Measurements from ENCODE around the gene TOPBP1.
"Not testable (repeated sequence)": the region's sequence is repeated elsewhere in the genome, so short reads cannot be mapped to it uniquely, and the experiment has no call there.

Gene TOPBP1

DNA sequence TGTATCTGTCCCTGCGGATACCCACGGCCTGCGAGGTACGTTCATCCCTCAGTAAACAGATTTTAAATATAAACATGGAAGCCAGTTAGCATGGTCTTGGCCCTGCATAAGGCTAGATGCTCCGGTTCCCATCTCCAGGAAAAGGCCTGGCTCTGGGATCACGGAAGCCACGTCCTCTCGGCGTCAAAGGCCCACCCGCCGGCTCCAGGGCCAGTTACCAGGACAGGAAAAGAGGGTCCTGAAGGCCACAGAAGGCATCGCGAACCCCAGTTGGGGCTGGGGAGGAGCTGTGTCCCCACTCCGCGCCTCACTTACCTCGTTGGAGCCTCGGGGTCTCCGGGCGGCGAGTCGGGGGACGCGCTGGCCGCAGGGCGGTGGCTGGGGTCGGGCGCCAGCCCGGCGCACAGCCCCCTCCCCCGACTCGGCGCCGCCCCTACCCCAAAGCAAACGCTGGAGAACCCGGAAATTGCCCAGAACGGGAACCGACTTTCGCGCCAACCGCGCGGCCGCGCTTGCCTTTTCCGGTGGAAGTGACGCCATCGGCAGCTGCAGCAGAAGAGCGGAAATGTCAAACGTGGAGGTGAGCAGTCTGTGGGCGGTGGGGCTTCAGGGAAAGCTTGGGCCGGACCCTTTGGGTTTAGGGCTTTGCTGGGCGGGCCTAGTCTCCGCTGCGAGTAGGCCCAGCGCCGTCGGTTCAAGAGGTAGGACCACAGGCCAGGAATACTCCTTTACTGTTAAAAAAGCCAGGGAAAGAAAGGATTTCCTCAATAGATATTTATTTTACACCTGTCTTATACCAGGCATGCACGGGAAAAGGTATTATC is at the start of gene TOPBP1:
TOPBP1 (minus strand) TSS at position 488 of the 824 bp plus-strand sequence. CDS start 814 bp downstream, outside the sequence.
- DNase-seq: peak; percentile 96

DNA sequence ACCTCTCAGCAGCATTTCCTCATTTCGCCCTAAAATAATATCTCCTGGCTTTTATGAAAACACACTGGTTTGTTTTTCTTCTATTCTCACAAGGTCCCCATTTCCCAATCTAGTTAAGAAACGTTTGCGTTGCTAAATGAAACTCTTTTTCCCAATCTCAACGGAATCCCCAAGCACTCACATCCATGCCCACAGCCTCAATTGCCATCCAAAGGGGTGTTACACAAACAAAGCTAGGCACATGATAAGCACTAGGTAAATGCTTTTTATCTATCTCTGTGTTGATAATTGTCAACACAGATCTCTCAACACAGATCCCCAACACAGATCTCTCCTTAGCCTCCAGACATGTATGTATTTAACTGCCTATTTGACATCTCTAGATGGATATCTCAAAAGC is 49.3 kb upstream of the TOPBP1 start:
- no peak for DNase-seq

DNA sequence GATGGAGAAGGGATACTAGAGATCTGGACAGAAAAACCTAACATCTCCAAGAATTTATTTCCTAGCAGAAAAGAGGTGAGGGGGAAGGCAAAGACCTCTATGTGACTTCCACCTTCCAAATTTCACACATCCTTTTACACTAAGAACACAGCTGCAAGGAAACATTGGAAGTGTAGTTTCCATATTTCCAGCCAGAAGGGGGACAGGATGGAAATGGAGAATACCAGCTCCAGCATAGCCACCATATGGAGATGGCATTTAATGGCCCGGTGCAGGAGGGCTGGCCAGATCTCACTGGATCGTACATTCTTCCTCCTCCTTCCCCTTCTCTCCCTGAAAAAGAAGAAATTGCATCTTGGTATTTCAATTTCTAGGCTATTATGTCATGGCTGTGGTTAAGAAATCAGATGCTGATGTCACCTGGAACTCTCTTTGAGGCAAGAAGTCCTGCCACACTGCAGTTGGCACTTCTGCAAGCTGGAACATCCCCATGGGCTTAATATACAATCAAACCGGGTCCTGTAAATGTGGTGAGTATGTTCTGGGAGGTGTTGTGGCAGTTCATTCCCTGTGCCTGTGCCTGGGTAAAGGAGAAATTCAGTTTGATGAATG is 47.5 kb upstream of the TOPBP1 start:
- no peak for DNase-seq

DNA sequence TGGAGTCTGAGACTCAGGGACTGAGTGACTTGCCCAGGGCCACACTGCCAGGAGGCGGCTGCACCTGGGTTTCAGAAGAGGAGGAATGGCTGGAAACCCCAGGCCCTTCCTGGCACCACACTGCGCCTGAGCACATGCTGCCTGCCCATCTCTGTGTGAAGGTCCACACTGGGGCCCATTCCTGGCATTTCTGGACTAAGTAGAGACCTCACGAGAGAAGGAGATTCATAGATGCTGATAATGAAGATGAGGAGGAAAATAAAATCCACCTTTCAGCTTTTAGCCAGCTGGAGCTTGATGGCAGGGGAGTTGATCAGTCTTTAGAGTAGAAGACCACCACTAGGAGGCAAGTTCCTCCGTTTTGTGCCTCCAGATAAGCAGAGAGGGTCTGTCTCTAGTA is 44.3 kb upstream of the TOPBP1 start:
- DNase-seq: no peak

DNA sequence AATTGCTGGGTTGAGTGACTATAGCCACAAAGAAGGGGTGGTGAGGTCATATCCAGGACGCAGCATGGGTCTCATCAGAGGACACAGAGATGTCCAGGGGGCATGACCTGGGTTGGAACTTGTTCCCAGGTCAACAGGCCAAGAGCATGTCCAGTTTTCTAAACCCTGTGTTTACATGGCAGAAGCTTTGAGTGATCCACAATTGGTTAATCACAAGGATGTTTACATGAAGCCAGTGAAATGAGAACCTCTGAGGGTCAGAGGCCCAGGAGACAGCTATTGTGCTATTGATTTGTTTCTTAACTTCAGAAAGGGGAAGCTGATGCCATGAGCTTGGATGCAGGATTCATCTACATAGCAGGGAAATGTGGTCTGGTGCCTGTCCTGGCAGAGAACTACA is 42.2 kb upstream of the TOPBP1 start:
- DNase-seq: no peak

DNA sequence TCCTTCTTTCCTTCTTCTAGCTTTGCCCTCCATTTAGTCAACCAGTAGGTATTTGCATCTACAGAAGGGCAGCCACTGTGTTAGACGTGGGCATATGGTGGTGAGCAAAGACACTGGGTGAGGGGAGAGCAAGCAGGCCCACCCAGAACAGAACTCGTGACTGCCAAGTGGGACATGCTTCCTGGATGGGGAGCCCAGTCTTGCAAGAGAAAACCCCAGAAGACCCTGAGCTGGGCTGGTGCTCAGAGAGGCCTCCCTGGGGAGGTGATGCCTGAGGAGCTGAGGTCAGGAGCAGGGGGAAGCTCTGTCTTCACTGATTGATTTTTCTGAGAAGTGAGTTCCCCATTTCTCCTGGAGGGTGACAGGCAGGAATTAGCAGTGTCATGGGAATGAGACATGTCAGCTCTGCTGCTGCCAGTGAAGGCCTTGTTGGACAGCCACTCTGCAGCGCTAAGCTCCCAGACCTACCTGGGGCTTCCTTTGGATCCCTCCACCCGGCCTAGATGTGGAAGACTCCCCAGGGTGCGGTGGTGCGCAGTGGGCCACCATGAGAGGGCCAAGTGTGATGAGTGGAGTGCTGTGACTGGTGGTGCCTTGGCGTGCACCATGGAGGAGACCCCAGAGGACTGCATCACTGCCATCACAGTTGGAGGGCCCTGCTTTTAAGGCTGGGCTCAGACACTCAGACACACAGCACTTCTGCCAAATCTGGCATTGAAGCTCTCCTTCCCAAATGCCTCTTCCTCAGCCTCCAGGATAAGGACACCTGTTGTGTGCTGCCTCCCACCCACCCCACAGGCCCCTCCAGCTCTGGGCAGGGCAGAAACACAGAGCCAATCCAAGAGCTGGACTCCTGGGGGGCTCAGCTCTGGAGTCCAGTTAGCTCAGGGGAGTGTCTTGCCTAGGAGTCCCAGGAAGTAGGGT is 40.0 kb upstream of the TOPBP1 start:
- no peak for DNase-seq

DNA sequence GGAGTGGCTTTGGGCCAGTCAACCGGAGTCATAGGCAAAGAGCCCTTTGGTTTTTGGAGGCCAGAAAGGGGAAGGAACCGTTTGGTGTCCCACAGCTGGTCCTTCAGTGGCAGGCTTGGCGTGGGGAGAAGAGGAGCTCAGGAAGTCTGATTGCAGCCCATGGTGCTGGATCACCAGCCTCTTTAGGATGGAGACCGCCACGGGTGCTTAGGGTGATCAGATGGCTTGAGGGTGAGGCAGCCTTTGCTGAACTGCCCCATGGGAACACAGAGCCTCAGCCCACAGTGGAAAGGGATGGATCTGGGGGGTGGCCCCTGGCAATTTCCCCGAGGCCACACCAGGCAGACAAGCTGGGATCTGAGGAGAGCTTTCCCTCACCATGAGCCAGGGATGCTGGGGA is 38.6 kb upstream of the TOPBP1 start:
- no peak for DNase-seq

DNA sequence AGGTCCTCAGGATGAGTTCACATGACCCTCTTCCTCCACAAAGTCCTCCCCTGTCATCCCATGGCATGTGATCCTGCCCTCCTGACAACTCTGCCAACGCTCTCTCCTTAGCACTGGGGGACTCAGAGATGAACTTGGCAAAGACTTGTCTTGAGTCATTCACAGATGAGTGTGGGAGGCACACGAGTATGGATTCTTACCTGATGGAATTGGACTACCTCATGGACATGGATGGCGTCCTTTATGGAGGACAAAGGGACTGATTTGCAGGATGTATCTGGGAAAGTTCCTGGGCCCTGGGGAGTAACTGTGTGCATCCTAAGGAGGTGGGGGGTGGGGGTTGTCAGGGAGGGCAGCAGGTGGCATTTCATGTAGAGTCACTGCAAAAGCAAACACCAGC is 38.2 kb upstream of the TOPBP1 start:
- no peak for DNase-seq

DNA sequence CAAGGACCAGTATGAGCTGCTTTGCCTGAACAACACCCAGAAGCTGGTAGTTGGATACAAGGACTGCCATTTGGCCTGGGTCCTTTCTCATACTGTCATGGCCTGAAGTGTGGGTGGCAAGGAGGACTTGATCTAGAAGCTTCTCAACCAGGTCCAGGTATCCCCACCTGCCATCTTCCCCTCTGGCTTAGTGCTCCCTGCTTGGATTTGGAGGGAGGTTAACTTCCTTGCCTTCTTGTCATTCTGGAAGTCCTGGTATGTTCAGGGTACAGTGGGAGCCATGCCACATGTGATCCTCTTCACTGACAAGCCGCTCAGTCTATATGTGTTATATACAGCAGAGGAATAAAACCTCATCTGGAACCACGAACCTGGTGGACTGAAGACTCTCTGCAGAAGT is 37.7 kb upstream of the TOPBP1 start:
- no peak for DNase-seq

DNA sequence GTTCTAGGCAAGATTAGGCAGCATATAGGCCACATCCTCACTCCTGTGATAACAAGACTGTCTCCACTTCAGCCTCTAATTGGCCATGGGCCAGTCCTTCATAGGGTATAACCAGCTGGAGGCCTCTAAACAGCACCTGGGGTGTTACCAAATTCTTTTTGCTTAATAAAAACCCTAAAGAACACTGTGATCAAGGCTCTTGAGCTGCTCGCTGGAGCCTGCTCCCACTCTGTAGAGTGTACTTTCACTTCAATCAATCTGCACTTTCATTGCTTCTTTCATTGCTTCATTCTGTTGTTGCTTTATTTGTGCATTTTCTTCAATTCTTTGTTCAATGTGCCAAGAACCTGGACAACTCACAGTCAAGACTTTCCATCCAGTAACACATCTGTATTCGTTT is 36.2 kb upstream of the TOPBP1 start:
- no peak for DNase-seq

DNA sequence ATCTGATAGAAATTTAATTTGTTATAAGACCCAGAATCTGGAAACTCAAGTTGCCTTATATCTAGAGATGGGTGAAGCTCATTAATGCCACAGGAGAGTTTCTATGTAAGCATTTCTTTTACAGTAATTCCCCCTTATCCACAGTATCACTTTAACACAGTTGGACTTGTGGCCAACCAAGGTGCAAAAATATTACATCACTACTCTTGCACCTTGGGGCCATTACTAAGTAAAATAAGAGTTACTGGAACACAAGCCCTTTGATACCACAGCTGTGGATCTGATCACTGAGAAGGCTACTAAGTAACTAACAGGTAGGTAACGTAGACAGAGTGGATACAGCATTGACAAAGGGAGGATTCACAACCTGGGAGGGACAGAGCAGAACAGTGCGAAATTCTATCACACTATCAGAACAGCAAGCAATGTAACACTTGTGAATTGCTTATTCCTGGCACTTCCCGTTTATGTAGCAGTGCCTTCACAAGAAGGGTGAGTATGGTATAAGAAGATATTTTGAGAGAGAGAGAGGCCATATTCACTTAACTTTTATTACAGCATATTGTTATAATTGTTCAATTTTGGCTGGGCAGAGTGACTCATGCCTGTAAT is 33.9 kb upstream of the TOPBP1 start:
- DNase-seq: no peak

DNA sequence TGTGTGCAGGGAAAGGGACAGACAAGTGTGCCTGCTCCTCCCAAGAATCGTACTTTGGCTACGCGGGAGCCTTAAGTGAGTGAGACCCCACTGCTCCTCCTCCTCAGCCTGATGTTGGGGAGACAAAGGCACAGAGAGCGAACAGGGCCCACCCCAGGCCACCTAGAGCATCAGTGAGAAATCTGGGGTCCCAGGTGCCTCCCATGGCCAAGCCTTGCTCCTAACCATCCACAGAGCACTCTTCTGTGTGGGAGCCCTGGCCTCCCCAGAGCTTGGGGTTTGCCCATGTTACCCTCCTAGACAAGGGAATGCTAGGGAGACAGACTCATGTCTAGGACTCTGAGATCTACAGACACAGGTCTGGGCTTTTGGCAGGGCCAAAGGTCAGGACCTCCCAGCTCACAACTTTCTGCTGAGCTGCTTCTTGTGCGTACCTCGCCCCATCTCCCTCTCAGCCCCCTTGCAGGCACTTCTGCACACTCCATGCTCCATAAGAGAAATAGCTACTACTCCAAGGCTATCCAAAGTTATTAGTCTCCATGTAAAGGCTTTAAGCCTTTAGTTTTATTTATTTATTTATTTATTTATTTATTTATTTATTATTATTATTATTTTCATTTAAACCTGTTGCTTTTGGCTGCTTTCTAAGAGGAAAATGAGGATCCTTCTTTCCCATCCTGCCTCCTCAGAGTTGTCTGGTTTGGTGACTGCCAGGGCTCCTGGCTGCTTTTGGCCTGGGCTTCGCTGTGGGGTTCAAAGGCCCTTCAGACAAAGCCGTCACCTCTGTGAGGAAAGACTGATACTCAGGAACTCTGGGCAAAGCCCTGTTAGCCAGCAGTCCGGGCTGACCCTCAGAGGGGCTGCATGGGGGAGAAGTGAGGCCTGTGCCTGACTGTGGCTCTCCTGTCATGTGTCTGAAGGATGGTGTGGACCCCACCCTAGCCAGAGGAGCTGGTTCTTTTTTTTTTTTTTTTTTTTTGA is 32.8 kb upstream of the TOPBP1 start:
- no peak for DNase-seq

DNA sequence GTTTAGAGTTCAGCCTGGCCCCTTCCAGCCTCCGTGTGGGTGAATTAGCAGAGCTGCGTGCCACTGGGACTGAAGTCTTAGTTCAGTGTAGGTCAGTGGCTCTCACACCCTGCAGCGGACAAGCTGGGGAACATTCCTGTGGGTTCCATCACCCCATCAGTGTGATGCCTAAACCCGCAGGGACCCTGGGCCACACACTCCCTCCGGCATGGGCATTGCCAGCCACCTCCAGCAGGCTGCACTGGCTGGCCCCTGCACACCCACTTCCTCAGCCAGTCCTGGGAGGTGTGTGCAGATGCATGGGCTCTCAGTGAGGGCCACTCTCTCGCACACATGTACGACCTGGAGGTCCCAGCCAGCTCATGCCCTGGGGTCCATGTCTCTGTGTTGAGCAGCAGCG is 32.1 kb upstream of the TOPBP1 start:
- DNase-seq: no peak

DNA sequence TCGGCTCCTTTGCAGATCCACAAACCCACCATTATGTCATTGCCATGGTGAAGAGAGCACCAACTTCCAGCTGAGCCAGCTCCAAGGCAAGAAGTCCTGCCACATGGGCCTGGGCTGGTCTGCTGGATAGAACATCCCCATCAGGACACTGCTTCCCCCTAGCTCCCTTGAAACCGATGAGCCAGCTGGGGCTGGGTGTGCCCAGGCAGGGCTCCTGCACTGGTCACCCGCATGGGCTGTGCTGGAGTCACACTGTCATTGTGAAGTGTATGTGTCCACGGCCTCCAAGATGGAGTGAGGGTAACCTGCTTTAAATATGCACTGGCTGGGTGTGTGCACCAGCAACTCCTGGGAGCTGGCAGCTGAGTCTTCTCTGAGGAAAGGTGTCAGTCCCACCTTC is 31.0 kb upstream of the TOPBP1 start:
- no peak for DNase-seq

DNA sequence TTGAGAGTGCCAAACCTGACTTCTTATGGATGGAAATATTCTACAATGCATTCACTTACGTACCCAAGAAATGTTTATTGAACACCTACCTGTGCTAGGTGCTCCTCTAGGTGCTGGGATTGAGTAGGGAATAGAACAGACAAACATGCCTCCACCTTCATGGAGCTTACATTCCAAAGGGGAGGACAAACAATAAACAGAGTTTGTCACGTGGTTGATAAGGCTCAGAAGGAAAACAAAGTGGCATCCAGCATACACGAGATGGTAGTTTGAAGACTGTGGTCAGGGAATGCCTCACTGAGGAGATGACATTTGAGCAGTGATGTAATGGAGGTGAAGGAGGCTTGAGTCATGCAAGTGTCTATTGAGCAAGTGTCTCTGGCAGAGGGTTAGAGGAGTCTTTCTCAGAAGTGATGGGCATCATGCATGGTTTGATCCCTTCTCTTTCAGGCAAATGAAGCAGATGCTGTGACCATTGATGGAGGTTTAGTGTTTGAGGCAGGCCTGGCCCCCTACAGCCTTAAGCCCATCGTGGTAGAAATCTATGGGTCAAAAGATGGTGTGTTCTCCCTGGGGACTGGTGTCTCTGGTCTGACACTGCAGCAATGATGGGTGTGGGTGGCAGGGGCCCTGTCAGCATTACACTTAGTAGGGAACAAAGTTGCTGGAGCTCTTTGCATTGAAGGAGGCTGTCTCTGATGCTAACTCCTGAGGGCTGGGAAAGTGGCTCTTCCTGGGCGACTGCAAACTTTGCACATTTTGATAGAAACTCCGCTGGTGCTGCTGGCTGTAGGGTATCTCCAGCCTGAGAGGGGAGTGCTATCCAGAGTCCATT is 29.7 kb upstream of the TOPBP1 start:
- no peak for DNase-seq

DNA sequence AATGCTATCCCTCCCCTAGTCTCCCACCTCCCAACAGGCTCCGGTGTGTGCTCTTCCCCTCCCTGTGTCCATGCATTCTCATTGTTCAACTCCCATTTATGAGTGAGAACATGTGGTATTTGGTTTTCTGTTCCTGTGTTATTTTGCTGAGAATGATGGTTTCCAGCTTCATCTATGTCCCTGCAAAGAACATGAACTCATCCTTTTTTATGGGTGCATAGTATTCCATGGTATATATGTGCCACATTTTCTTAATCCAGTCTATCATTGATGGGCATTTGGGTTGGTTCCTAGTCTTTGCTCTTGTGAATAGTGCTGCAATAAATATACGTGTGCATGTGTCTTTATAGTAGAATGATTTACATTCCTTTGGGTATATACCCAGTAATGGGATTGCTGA is 16.3 kb upstream of the TOPBP1 start:
- not testable (repeated sequence) for DNase-seq

DNA sequence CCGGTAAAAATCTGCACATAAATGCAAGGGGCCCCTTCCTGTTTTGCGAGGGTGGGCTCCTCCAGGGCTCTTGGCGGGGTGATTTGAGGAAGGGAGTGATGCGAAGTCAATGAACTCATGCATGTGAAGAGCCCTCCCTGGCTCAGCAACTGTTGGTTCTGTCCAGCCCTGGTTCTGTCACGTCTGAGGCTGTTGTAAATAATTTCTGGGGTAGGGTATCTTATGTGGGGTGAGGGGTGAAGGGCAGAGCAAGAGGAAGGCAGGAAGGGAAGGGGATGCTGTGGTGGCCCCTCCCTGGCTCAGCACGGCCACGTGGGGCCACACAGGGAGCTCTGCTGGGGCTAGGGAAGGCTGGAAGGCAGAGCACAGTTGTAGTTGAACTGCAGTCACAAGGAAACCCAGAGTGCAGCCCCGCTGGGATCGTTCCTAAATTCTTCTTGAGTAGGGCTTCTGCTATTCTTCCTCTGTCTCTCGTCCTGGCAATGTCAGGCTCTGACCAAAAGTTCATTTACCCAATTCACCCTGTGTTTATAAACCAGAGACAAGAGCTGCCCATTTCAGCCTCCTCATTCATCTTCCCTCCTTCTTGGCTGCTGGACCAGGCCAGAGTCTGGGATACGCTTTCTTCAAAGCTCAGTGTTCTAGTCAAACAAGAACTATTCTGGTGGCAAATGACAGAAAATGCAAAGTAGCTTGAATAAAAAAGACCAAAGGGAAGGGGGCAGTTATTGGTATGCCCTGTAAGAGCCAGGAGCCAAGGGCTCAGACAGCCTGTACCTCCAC is 14.8 kb upstream of the TOPBP1 start:
- DNase-seq: no peak

DNA sequence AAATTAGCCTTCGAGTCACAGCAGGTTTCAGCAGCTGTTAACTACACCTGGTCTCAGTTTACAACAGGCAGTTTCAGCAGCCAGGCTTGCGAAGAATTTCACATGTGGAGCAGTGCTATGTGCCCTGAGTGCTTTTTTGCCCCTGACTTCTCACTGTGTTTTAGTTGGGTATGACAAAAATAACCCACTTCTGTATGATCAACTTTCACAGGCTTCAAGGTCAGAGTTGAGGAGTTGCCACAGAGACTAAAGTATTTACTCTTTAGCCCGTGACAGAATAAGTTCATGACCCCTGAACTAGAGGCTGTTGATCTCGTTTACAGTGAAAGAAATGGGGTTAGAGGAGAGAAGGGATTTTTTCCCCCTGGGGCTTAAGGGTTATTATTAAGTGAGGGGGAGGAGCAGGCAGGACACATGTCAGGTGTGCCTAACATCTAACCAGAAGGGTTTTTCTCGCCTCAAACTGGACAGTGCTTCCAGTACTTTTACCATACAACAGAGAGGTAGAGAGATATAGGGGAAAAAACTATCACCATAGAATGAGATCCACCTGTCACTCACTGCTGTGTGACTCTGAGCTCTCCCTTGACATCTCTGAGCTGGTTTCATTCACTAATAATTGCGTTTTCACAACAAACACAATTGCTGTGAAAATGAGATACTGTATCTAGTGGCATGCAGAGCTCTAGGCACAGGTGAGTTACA is 14.0 kb upstream of the TOPBP1 start:
- no peak for DNase-seq

DNA sequence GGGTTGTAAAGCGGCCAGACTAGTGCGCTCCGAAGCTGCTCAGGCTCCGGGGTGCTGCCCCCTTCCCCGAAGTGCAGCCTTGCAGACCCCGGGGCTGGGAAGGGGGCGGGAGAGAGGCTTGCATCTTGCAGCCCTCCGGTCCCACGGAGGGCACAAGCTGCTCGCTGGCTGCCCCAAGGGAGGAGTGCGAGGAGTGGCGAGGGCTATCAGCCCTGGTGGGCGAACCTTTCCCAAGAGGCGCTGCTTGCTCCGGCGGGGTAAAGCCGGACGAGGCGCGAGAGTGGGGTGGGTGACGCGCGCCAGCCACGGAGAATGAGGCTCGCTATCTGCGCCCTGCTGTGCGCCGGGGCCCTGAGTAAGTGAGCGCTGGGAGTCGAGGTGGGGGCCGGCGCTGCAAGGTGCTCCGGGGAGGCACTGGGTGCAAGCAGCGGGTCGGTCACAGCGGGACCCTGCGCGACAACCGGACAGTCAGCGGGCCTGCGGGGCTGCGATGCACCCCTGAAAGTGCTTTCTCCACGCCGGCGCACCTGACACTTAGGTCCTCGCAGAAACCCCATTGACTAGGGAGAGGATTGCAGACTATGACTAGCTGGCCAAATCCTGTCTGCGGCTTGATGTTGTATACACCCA is 12.7 kb upstream of the TOPBP1 start:
- DNase-seq: no peak

Measured in activated effector memory CD4-positive, alpha-beta T cell treated with anti-CD3 and anti-CD28 coated beads, Interleukin-2, amount 50 U/mL, for 16 hours (primary cell).